Activated CD8-positive, alpha-beta memory T cell treated with anti-CD3 and anti-CD28 coated beads for 48 hours (primary cell): ENCODE data around the gene CCR5AS.
"Not testable (repeated sequence)": the region's sequence is repeated elsewhere in the genome, so short reads cannot be mapped to it uniquely, and the experiment has no call there.

Source experiments
- DNase-seq, 3 experiments: peaks; one replicate each; pipeline ENCODE4 v3.0.0-alpha.2; 2020; ENCODE audit warnings: low read depth in 2 of 3, low spot score in 2 of 3

The CCR5AS gene

DNA sequence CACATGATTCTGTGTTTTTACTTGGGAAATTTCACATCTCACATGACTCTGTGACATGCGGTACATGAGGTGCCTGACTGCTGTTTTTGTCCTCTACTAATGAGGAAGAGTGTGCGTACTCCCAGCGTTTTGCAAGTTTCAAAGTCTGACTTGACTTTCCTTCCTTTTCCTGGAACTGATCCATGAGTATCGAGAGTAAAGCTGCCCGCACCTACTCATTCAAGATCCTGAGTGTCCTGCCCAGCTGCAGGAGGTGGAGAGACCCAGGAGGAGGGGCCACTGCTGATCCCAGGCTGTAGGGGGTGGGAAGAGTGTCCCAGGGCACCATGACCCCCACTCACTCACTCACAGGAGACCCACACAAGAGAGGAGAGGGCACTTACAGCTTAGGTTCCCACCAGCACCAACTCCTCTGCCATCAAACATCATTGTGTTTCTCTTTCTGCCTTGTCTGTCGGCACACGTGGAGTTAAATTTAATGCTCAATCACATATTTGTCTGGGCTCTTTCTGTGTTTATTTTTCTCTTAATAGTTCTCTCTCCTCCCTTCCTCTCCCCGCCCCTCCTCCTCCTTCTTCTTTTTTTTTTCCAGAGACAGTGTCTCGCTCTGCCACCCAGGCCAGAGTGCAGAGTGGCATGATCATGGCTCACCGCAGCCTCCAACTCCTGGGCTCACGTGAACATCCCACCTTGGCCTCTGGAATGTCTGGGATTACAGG, 1.4 kb downstream of the CCR5AS start:
- DNase-seq: no peak

DNA sequence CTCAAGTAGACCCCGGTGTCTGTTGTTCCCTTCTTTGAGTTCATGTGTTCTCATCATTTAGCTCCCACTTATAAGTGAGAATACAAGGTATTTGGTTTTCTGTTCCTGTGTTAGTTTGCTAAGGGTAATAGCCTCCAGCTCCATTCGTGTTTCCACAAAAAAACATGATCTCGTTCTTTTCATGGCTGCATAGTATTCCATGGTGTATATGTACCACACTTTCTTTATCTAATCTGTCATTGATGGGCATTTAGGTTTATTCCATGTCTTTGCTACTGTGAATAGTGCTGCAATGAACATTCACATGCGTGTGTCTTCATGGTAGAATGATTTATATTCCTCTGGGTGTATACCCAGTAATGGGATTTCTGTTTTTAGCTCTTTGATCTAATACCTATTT, 4.0 kb downstream of the CCR5AS start:
- not testable (repeated sequence) for DNase-seq

DNA sequence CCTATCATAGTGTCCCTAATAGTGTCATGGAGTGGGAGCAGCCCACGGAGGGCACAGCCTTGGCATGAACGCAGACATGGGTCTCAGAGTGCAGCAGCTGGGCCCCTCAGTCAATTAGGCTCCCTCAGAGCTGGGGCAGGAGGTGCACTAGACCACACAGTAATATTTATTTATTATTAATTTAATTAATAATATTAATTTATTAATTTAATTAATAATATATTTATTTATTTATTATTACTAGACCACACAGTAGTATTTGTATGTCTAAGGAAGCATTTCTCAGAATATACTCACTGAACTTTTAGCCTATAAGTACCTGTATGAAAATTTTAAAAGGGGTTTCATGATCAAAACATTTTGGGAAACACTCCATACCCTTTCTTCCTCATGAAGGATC, 5.3 kb downstream of the CCR5AS start:
- no peak for DNase-seq

DNA sequence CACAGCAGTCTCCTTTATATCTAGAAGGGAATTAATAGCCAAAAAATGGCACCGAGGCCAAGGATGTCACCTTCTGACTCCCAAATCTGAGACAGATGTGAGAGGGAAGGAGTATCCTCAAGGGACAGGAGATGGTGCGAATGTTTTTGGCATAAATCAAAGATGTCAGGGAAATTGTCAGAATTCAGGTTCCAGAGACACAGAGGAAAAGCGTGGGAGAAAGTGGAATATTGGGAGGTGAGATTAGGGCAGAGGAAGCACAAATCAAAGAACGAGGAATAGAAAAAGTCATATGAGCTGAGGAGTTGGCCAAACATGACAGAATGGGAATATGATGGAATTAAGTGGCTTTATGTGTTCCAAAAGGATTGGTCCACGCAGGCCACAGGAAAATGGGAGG, 6.0 kb downstream of the CCR5AS start:
- no peak for DNase-seq

DNA sequence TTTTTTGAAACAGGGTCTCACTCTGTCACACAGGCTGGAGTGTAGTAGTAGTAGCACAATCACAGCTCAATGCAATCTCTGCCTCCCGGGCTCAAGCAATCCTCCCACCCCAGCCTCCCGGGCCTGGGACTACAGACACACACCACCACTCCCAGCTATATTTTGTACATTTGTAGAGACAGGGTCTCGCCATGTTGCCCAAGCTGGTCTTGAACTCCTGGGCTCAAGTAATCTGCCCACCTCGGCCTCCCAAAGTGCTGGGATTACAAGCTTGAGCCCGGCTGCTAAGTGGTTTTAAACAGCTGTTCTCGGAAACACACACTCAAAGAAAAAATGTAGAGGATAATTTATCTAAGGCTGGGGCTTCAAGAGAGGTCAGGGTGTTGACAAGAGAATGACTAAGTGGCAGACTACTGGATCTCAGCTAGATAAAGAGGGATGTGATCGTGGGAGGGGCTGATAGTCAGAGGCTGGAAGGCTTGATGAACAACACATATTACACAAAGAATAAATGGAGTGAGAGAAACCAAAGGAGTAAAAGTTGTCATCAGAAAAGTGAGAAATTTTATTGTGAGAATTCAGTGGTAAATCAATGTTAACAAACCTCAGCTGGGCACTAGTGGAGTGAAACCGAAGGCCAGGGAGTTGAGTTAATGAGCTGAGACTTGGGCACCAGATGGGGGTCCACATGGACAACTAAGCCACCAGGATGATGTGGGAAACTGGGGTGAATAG, 6.7 kb downstream of the CCR5AS start:
- DNase-seq: no peak

DNA sequence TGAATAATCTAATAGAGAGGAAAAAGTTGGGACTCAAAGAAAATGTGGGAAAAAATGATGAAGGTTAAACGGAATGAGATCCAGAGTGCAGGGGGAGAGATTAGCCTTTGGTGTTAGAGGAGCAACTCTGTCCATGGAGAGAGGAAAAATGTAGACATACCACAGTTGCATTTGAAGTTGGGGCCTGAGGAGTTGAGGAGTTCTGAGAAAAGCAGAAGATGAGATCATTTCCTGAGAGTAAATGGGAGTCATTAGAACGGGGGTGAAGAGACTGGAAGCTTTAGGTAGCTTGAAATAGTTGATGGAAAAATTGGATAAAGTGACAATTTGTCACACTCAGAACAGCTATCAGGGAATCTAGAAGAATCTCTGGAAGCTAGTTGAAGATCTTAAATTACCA, 7.3 kb downstream of the CCR5AS start:
- DNase-seq: no peak

DNA sequence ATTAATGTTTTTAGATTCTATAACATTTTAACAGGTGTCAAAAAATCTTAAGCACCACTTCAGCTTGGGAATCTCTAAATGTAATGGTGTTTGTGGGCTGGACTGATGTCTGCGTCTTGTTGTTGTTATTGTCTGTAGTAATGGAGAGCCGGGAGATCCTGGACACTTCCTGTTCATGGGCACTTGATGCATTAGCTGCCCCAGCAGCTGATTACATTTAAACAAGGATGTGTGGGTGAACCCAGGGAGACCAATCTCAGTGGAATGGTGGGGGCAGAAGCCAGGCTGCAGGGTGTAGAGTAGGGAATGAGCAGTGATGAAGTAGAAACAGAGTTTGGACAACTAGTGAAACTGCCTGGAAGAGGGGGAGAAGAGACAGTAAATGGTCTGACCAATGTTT, 7.8 kb downstream of the CCR5AS start:
- DNase-seq: no peak

DNA sequence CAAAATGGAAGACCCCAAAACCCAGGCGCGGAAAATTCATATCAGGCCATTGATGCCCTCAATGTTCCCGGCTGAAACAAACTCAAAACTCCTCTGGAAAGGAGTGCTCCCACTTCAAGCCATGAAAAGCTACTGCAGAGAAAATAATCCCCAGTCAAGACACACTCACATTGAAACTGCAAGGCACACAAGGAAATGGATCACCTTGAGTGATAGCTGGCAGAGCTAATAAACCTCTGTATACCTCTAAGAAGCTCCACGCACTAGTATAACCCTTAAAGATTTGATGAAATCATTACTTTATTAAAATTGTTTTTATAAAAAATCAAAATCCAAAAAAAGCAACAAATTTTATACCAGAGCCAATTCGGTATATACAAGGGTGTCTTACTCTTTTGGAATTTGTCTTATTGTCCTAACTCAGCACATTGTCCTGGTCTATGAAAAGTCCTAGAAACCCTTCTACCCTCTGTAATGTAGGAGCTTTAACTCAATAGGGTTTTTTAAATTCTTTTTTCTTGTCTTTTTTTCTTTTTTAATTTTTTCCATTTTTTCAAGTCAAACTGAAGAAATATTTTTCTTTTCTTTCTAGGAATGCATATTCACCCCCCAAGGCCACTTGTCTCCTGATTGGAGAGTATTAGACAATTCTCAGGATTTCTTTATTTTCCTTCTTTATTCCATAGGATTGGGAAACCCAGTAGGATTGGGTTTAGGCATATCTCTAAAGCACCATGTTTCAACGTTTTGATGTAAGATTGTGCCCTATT, 8.5 kb downstream of the CCR5AS start:
- no peak for DNase-seq

DNA sequence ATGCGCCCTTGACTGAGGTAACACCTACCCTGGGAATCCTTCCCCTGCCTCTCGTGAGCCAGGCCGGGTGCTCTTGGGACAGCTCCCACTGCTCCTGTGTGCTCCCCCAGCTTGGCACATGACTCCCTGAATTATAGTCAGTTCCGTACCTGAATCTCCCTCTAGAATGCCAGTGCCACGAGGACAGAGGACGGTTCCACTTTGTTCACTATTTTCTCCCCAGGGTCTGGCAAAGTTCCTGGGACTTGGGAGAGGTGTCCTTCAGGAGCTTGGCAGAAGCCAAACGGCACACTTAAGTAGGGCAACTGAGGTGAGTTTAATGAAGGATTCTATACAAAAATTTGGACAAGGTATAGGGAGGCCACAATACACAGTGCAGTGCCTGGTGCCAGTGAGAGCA, 9.8 kb downstream of the CCR5AS start:
- DNase-seq: no peak

DNA sequence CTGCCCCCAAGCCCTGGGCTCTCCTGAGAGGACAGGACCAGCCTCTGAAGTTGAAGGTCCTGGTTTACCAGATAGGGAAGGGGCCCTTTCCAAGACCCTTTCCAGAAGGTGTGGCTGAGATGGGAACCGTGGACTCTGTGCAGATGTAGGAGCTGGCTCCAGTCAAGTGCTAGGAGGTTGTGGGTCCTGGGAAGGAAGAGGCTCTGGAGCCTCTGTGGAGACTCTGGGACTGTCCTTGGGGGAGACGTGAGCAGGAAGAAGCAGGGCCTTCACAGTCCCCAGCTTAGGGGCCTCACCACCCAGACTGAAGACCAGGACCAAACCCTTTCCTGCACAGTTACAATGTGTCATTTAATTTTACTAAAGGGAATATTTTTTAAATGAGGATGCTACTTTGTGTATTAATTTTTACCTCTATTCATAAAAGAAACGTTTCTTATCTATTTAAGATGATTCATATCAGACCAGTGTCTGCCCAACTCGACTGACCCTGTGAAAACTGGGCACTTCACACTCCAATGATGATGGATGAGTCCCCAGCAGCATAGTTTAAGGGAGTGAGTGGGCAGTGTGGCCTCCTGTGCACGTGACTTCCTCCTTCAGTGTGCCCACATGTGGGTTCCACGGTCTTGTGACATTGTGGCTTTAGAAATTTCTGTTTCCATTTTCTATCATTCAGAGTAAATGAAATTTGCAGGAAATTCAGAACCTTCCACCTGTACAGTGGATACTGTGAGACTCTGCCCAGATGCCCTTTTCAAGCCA, 10.9 kb downstream of the CCR5AS start:
- no peak for DNase-seq

DNA sequence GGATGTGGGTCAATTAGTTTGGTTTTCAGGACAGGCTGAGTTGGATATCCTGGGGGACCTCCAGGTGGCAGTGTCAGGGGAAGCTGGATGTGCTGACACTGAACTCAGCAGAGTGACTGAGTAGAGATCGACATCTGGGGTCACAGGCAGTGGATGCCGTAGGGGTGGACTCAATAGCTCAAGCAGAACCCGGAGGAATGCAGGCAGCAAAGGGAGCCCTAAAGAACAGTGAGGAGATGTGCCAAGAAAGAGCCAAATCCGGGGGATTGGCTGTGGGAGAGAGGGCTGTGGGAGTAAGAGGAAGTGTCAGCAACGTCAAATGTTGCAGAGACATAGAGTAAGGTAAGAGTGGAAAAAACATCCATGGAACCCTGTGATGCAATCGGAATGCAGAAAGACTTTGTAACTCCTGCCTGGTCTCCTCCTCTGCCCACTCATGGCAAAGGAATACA, 11.6 kb downstream of the CCR5AS start:
- no peak for DNase-seq

DNA sequence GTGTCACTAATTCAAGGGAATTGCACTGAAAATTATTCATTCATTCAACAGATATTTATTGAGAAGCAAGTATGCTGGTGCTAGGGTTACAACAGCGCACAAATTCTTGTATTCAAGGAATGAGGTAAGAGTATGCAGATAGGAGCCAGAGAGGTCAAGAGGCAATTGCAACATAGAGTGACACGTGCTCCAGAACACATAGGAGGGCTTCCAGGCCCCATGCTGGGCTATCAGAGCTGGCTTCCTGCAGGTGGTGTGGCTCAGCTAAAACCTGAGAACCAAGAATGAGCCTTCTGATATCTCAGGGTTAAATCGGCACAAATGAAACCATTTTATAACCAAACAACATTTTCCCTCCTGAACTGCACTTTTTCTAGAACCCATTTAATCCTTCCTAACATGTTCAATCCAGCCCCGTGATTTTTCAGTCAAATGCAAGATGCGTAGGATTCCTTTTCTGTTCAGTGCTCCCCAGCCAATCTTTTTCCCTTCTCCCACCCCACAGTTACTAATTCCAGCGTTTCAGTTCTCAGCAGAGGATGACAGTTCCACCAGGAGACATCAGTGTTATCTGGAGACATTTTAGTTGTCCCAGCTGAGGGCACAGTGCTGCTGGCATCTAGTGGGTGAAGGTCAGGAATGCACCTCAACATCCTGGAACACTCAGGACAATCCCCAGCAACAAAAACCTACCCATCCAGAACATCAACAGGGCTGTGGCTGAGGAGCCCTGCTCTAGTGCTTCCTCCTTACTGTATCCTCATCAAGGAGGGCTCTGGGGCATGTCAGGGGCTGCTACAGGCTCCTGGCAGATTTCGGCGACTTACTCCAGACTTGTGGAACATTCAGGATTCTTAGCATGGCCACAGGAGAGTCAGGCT, 13.1 kb downstream of the CCR5AS start:
- no peak for DNase-seq

DNA sequence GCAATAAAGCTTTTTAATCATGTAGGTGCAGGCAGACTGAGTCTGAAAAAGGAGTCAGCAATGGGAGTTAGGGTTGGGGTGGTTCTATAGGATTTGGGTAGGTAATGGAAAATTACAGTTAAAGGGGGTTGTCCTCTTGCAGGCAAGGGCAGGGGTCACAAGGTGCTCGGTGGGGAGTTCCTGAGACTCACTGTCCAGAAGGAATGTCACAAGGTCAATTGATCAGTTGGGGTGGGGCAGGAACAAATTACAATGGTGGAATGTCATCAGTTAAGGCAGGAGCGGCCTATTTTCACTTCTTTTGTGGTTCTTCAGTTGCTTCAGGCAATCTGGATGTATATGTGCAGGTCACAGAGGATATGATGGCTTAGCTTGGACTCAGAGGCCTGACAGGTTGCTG, 13.9 kb downstream of the CCR5AS start:
- no peak for DNase-seq

DNA sequence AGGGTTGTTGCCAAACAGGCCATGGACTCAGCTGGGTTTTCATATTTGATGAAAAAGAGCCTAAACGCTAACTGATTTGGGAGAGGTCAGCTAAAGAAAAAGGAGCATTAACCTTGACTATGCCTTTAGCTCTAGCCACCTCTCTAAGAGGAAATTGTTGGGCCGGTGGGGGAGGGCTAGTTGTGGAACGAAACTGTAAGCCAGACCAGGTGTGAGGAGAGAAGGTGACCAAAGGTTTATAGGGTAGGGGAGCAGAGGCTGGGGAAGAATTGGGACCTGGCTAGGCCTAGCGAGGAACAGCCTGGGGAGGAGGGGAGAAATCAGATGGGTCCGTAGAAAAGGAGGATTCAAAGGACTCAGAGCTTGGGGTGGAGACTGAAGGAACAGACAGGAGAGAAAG, 15.3 kb downstream of the CCR5AS start:
- DNase-seq: not testable (repeated sequence)

DNA sequence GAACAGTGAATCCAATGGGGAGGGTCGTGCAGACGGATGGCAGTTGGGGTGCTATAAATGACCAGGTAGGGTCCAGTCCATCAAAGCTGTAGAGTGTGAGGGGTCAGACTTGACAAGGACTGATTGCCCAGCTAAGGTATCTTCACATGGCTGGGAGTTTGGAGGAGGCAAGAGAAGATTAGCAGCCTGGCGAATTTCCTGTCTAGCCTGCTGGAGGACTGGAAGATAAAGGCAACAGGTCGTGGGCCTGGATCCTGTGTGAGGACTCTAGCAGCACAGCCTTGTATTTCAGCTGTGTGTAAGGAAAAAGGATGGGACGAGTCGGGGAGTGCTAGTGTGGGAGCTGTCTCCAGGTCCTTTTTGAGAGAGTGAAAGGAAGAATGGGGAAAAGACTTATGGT, 17.6 kb downstream of the CCR5AS start:
- no peak for DNase-seq

DNA sequence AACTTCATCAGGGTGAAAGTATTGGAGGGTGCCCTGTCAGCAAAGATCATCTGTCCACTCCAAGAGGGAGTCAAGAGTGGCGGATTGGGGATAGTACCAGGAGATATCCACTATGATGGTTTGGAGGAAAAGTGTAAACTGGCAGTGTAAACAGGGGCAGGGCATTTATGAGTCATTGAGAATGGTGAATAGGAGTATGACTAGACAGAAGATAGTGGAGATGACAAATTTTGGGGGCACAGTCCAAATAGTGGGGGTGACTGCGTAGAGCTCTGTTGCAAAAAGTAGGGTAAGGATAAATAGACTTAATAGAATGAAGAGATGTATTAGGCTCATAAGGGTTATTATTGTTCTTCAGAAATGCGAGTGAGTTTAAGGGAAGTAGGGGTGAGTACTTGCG, 18.0 kb downstream of the CCR5AS start:
- DNase-seq: not testable (repeated sequence)

DNA sequence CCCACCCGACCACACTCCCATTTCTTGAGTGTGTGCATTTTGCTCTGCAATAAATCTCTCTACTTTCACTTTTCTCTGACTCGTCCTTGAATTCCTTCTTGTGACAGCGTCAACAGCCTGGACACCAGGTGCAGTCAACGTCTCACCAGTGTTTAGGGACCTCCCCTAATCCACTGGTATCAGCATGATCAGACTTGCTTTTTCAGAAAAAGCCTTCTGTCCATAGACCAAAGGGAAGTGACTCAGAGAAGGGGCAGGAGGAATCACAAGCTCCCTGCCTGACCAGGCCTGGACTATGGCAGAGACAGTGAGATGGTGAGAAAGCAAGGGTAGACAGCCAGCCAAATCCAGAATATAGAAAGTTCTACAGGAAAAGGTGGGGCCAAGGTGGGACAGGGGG, 20.7 kb downstream of the CCR5AS start:
- DNase-seq: no peak

DNA sequence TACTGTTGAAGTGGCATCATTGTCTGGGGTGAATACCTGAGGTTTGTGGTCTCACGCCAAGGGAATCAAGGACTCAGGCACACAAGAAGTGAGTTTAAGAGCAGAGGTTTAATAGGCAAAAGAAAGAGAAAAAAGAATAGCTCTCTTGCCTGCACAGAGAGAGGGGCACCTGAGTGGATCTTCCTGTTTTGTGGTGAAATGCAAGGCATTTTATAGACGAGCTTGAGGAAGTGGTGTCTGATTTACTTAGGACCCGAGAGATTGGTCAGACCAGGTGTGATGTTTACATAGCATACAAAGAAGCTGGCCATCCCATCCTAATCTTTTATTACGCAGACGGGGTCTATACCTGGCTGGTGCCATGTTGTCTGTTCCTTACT, 22.9 kb downstream of the CCR5AS start:
- no peak for DNase-seq

DNA sequence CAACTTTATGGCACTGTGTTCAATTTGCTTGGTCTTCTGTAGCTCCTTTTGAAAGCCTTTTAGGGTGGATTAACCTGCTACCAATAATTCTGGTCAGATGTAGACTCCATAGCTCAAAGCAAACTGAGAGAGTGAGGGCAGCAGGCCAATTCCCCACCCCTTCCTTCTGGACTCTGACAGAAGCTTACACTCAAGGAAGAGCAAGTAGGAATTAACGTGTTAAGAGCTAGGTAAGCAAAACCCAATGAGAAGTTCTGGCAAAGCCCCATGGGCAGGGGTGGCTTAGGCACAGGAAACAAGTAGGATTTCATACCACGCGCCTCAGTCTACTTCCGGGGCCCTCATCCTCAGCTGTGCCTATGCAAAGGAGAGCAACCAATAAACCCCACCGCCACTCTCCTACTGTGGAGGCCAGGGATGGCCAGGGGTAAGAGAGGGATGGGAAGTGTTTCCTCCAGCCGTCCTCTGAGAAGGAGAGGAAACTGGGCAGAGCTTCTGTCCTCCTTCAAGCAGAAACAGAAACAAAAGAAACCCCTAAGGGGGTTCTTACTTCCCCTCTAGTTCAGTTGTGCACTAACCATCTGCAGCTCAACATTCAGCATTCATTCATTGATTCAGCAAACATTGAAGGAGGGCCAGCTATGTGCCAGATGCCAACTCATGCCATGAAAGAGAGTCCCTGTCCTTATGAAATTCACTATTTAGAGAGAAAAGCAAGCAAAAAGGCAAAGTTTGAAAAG, 23.5 kb downstream of the CCR5AS start:
- no peak for DNase-seq

DNA sequence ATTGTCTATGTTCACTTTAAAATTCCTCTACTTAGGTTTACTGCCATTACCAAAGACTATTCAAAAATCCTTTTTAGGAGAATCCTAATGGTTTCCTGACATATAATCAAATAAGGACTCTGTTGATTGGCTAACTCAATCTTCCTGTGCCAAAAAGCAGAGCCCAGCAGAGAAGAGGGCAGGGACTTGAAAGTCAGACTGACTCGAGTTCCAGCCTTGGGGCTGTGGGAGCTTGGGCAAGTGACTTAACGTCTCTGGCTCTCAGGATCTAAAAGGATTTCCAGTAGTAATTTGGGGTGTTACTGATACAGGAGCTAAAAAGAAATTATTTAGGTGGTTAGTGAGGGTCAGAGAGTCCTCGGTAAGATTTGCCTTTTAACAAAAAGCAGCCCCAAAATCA, 25.2 kb downstream of the CCR5AS start:
- no peak for DNase-seq
